Astrocyte of the cerebellum (primary cell): Measurements from ENCODE around the gene MOV10L1.

Source experiments
- DNase-seq: peaks from one replicate; pipeline ENCODE4 v3.0.0-alpha.2; 2011; ENCODE audit warnings: low read depth
- H3K4me3 ChIP-seq: 2 replicates; pipeline ENCODE4 v1.5.1; 2011; ENCODE audit warnings: mild to moderate bottlenecking, low read depth, low read length, moderate library complexity
- in situ Hi-C: cut with HindIII; loops from 2 replicates; pipeline ENCODE4 v1.10.0; 2017; ENCODE audit warnings: low sequenced_read_pairs
- TF ChIP-seq, protein P1 (sequence below): IDR thresholded peaks from 2 replicates; pipeline ENCODE4 v1.5.1; 2012; ENCODE audit warnings: low read length, low read depth, moderate library complexity, mild to moderate bottlenecking; ENCODE audit errors: missing control alignments

Gene MOV10L1

GRCh38 chr22:50180727-50181521, 91.1 kb downstream of the MOV10L1 start:
- no peak for DNase-seq

DNA sequence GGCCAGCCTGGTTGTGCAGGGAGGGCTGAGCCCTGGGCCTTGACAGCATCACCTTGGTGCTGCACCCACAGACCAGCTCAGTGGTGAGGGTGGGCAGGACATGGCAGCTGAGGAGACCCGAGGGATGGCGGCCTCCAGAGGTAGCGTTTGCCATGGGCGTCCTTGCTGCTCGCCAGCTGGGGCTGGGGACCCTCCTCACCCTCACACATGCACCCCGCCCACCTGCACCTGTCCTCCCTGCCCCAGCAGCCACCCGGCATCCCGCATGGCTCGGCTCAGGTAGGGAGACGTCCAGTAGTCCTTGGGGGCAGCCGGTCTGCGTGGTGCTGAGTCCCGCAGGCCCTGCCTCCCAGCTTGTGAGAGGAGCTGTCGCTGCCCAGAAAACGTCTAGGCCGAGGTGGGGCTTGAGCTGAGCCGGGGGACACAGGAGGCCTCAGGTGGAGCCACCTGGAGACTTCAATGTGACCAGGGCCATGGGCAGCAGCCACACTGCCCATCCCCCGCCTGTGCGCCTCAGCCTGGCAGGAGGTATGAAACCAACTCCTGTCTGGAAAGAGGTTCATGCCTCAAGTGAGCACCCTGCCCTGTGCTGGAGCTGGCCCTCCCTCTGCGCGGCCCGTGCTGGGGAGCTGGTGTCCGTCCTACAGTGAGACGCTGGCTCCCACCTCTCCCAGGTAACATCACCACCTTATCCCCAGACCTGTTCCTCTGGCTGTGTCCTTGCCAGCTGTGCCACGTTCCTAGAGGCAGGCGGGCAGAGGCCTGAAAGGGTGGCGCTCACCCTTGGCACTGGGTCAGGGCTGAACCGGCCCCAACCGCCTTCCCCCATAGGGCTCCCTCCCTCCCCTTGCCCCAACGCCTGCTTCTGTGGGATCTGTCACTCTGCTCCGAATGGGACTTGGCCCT, 92.6 kb downstream of the MOV10L1 start:
- no peak overlapping the region for H3K4me3 ChIP-seq
- DNase-seq, result no peak
- TF ChIP-seq, protein P1, sequence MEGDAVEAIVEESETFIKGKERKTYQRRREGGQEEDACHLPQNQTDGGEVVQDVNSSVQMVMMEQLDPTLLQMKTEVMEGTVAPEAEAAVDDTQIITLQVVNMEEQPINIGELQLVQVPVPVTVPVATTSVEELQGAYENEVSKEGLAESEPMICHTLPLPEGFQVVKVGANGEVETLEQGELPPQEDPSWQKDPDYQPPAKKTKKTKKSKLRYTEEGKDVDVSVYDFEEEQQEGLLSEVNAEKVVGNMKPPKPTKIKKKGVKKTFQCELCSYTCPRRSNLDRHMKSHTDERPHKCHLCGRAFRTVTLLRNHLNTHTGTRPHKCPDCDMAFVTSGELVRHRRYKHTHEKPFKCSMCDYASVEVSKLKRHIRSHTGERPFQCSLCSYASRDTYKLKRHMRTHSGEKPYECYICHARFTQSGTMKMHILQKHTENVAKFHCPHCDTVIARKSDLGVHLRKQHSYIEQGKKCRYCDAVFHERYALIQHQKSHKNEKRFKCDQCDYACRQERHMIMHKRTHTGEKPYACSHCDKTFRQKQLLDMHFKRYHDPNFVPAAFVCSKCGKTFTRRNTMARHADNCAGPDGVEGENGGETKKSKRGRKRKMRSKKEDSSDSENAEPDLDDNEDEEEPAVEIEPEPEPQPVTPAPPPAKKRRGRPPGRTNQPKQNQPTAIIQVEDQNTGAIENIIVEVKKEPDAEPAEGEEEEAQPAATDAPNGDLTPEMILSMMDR, result no peak
- in situ Hi-C loops, result no loop called here

More at GRCh38 chr22:50180727-50181521, 91.1 kb downstream of the MOV10L1 start:
- TF ChIP-seq, protein P1, result no peak
- H3K4me3 ChIP-seq, result no peak overlapping the region
- in situ Hi-C loops, result no loop called here

DNA sequence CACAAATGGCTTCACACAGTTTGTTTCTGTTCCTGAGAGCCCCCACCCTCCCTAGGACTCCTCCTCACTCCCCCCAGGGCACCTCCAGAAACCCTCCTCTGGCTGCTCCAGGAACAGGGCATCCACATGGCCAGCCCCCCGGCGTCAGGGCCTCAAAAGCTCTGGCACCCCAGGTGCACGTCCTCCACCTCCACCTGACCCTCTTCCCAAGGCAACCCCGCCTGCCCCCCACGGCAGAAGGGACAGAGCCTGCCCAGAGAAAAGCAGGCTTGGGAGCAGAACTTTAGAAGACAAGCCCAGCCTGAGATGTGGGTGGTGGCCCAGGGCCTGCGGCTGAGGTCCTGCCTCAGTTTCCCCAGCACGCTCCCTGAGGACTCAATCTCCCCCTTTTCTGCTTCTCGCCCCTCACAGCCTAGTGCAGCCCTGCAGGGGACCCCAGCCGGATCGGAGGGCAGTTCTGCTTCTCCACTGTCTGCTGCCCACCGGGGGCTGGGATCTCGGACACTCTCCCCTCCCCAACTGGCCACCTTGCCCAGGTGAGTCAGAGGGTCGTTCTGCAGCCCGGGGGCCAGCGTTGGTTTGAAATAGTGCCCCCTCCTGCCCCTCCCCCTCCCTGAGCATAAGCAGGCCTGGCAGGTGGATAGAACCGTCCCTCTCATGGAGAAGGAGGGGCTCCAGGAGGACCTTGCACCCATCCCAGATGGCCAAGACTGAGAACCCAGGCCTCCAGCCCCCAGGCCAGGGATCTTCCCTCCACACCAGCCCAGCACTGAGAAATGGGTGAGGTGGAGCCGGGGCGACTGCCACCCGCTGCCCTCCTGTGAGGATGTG, 93.5 kb downstream of the MOV10L1 start:
- no peak for DNase-seq

DNA sequence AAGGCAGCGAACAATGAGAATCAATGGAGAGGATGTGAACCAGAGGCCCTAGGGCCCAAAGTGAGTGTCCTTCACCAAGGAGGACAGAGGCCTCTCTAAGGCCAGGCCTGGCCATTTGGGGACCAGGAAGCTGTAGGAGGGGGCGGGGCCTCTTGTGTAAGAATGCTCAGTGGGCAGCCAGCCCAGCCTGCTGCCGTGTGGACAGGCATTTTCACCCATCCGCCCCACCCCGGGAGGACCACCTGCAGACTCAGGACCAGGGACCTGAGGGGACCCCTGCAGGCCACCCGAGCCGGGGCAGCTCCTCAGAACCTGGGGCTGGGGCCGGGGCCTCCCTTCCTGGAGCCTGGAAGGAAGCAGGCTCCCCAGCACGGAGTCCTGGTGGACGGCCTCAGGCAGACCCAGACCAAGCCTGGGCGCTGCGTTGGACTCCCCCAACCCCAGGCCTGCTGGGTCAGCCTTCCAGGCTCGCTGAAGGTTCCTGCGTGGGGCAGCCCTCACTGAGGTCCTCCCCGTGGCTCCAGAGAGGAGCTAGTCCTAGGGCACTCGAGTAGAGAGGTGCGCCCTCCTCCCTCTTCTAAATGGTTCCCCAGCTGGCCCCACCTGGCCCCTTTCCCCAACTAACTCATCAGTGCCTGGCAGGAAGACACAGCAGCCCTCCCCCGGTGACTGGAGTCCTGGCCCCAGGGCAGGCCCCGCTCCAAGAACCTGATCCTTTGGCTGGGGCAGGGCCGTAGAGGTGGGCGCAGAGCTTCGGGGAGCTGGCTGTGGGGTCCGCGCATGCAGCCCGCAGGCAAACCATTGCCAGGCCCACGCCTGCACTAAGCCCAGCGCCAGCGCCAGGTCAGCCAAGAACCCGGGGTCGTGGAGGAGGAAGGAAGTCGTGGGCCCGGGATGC, 94.4 kb downstream of the MOV10L1 start:
- TF ChIP-seq, protein P1, result no peak
- H3K4me3 ChIP-seq, result no peak overlapping the region
- no peak for DNase-seq
- in situ Hi-C loops, result no loop called here

More for the DNA sequence above, 93.5 kb downstream of the MOV10L1 start:
- no peak overlapping the region for H3K4me3 ChIP-seq
- in situ Hi-C loops, result no loop called here
- TF ChIP-seq, protein P1, result no peak

GRCh38 chr22:50184902-50185374, 95.1 kb downstream of the MOV10L1 start:
- peak overlapping the region; percentile 40 for H3K4me3 ChIP-seq
- in situ Hi-C loops, result no loop called here
- TF ChIP-seq, protein P1, result no peak
- no peak for DNase-seq
